Astrocyte (in vitro differentiated cells and primary cell): ENCODE results near the gene MICAL2. TPM values are rescaled to one million over a fixed set of nuclear protein-coding genes. Genes with fewer than 3 reads are reported as not detected.

ENCODE experiments used
- DNase-seq: peaks from one replicate; pipeline ENCODE4 v3.0.0-alpha.2; 2010; ENCODE audit warnings: low read depth
- FAIRE-seq: peaks from 2 replicates; lab custom pipeline; 2011; peaks lifted over from hg19 to GRCh38; lab: Jason Lieb, UNC
- H2AFZ ChIP-seq: 2 replicates; pipeline ENCODE4 v1.6.0; 2012; ENCODE audit warnings: low read depth, low read length, inconsistent platforms
- H3K27ac ChIP-seq: 2 replicates; pipeline ENCODE4 v1.5.1; 2011; ENCODE audit warnings: low read depth, low read length, inconsistent platforms
- H3K27me3 ChIP-seq: 2 replicates; pipeline ENCODE4 v1.6.0; 2011; ENCODE audit warnings: low read length, inconsistent platforms; ENCODE audit not compliant: insufficient read depth
- H3K36me3 ChIP-seq: 2 replicates; pipeline ENCODE4 v1.5.1; 2011; ENCODE audit warnings: low read length, inconsistent platforms; ENCODE audit not compliant: insufficient read depth
- H3K4me1 ChIP-seq: 2 replicates; pipeline ENCODE4 v1.5.1; 2011; ENCODE audit warnings: low read length, inconsistent platforms; ENCODE audit not compliant: insufficient read depth
- H3K4me2 ChIP-seq: 2 replicates; pipeline ENCODE4 v1.6.0; 2012; ENCODE audit warnings: low read length, inconsistent platforms
- H3K4me3 ChIP-seq: 2 replicates; pipeline ENCODE4 v1.5.1; 2011; ENCODE audit warnings: low read depth, mild to moderate bottlenecking, low read length, inconsistent platforms; ENCODE audit not compliant: insufficient read depth
- H3K79me2 ChIP-seq: 2 replicates; pipeline ENCODE4 v1.6.0; 2012; ENCODE audit warnings: mild to moderate bottlenecking, low read length, inconsistent platforms; ENCODE audit not compliant: insufficient read depth
- H3K9ac ChIP-seq: 2 replicates; pipeline ENCODE4 v1.6.0; 2012; ENCODE audit warnings: mild to moderate bottlenecking, low read length, inconsistent platforms
- H3K9me3 ChIP-seq: 2 replicates; pipeline ENCODE4 v1.5.1; 2012; ENCODE audit warnings: low read depth, mild to moderate bottlenecking, low read length, inconsistent platforms; ENCODE audit not compliant: insufficient read depth
- H4K20me1 ChIP-seq: 2 replicates; pipeline ENCODE4 v1.6.0; 2012; ENCODE audit warnings: low read length, inconsistent platforms; ENCODE audit not compliant: insufficient read depth
- H3K27ac Mint-ChIP-seq: one replicate; pipeline ENCODE4 v1.8.0; 2021; ENCODE audit warnings: mild to moderate bottlenecking, mixed read lengths; ENCODE audit not compliant: unreplicated experiment
- H3K27me3 Mint-ChIP-seq: one replicate; pipeline ENCODE4 v1.8.0; 2021; ENCODE audit warnings: low read depth, mixed read lengths; ENCODE audit not compliant: unreplicated experiment
- H3K36me3 Mint-ChIP-seq: one replicate; pipeline ENCODE4 v1.8.0; 2021; ENCODE audit warnings: low read depth, mixed read lengths; ENCODE audit not compliant: unreplicated experiment
- H3K4me1 Mint-ChIP-seq: one replicate; pipeline ENCODE4 v1.8.0; 2021; ENCODE audit warnings: low read depth, mixed read lengths; ENCODE audit not compliant: unreplicated experiment
- H3K4me3 Mint-ChIP-seq: one replicate; pipeline ENCODE4 v1.8.0; 2021; ENCODE audit warnings: mild to moderate bottlenecking, moderate library complexity, mixed read lengths; ENCODE audit not compliant: unreplicated experiment
- H3K9me3 Mint-ChIP-seq: one replicate; pipeline ENCODE4 v1.8.0; 2021; ENCODE audit warnings: mild to moderate bottlenecking, mixed read lengths; ENCODE audit not compliant: unreplicated experiment
- CTCF ChIP-seq: IDR thresholded peaks from 2 replicates; pipeline ENCODE4 v1.5.1; 2011; ENCODE audit warnings: low read depth, mild to moderate bottlenecking, inconsistent platforms, low read length, moderate library complexity; ENCODE audit not compliant: insufficient read depth
- EZH2 ChIP-seq: IDR thresholded peaks from 2 replicates; pipeline ENCODE4 v1.6.1; 2012; ENCODE audit warnings: mild to moderate bottlenecking, low read length, inconsistent platforms; ENCODE audit not compliant: insufficient read depth
- total RNA-seq: library from RNA; stranded (reverse); gene quantifications from 2 replicates; pipeline ENCODE4 v1.2.1, GENCODE V29; 2021

MICAL2 gene
- total RNA-seq, 1 donor from 2014 or later = 357 TPM

- Histone ChIP-seq H3K27me3 (no peaks in the 10 kb centered on the region), H3K36me3 (peaks cover 57% of the 10 kb centered on the region), H4K20me1 (peaks cover 27% of the 10 kb centered on the region), H3K4me1 (peaks cover 55% of the 10 kb centered on the region), H3K9ac (no peak overlapping the region), H3K9me3 (no peaks in the 10 kb centered on the region), H3K4me2 (no peak overlapping the region), H2AFZ (no peak overlapping the region), H3K79me2 (peaks cover 92% of the 10 kb centered on the region), H3K27ac (no peak overlapping the region), H3K4me3 (no peak overlapping the region)
- no peaks in the 10 kb centered on the region for H3K27me3 Mint-ChIP-seq
- peaks cover 56% of the 10 kb centered on the region for H3K4me1 Mint-ChIP-seq
- H3K4me3 Mint-ChIP-seq = no peak overlapping the region
- FAIRE-seq (peak; percentile 13), DNase-seq (no peak)
- peaks cover 31% of the 10 kb centered on the region for H3K36me3 Mint-ChIP-seq
- H3K9me3 Mint-ChIP-seq = no peaks in the 10 kb centered on the region
- no peak overlapping the region for H3K27ac Mint-ChIP-seq
- TF ChIP-seq CTCF (no peak), EZH2 (no peak)
These were observed 44.7 kb downstream of the MICAL2 start for GRCh38 chr11:12154871-12155668.

- H3K79me2 ChIP-seq = peaks cover 92% of the 10 kb centered on the region
- DNase-seq = no peak
- peaks cover 33% of the 10 kb centered on the region for H3K36me3 Mint-ChIP-seq
- H3K4me2 ChIP-seq = no peak overlapping the region
- H3K9ac ChIP-seq = peak overlapping the region; percentile 90
- peaks cover 55% of the 10 kb centered on the region for H3K4me1 ChIP-seq
- no peaks in the 10 kb centered on the region for H3K27me3 ChIP-seq
- peaks cover 21% of the 10 kb centered on the region for H4K20me1 ChIP-seq
- peak overlapping the region; percentile 63 for H3K27ac Mint-ChIP-seq
- H3K4me3 Mint-ChIP-seq = no peak overlapping the region
- peaks cover 60% of the 10 kb centered on the region for H3K36me3 ChIP-seq
- peak overlapping the region; percentile 99 for H3K27ac ChIP-seq
- H3K9me3 ChIP-seq = no peaks in the 10 kb centered on the region
- no peaks in the 10 kb centered on the region for H3K9me3 Mint-ChIP-seq
- FAIRE-seq = no peak
- no peak overlapping the region for H3K4me3 ChIP-seq
- no peaks in the 10 kb centered on the region for H3K27me3 Mint-ChIP-seq
- peaks cover 56% of the 10 kb centered on the region for H3K4me1 Mint-ChIP-seq
- H2AFZ ChIP-seq = no peak overlapping the region
- TF ChIP-seq CTCF (no peak), EZH2 (no peak)
These were observed 45.3 kb downstream of the MICAL2 start for GRCh38 chr11:12155696-12156095.
